Suprapubic skin (tissue), 3 donors: ENCODE data around the gene RAB24.
"Not testable (repeated sequence)": the region's sequence is repeated elsewhere in the genome, so short reads cannot be mapped to it uniquely, and the experiment has no call there.

ENCODE experiments used
- CTCF ChIP-seq, 2 donors: fragments of 200-600 bp in 1 of 2; fragments of 450-650 bp in 1 of 2; sonication (generic) in 1 of 2; IDR thresholded peaks; one replicate each; pipeline ENCODE4 v1.5.1; 2016 to 2019; ENCODE audit warnings: antibody characterized with exemption in 2 of 2, mild to moderate bottlenecking in 1 of 2, moderate library complexity in 1 of 2
- EP300 ChIP-seq: sonication (generic); formaldehyde crosslinking; IDR thresholded peaks from one replicate; pipeline ENCODE4 v1.6.1; 2017; ENCODE audit warnings: antibody characterized with exemption
- POLR2A ChIP-seq, 2 donors: fragments of 450-650 bp; IDR thresholded peaks; one replicate each; pipeline ENCODE4 v1.6.1; 2017; ENCODE audit warnings: antibody characterized with exemption in 2 of 2, mild to moderate bottlenecking in 2 of 2, moderate library complexity in 2 of 2

GRCh38 chr5:177258711-177259110 lies 44.8 kb downstream of the RAB24 start:
- TF ChIP-seq EP300; POLR2A (IDR thresholded peaks at IDR 0.05); CTCF (IDR thresholded peaks at IDR 0.05): not testable (repeated sequence)
